NCI-H82 treated with DMSO at 0.1 percent for 48 hours (cell line): ENCODE data around the gene RAB19.
"Not testable (repeated sequence)": the region's sequence is repeated elsewhere in the genome, so short reads cannot be mapped to it uniquely, and the experiment has no call there.

Source experiments
- DNase-seq: peaks from one replicate; lab custom pipeline; 2025; ENCODE audit not compliant: unreplicated experiment; lab: John Stamatoyannopoulos, UW

The RAB19 gene

DNA sequence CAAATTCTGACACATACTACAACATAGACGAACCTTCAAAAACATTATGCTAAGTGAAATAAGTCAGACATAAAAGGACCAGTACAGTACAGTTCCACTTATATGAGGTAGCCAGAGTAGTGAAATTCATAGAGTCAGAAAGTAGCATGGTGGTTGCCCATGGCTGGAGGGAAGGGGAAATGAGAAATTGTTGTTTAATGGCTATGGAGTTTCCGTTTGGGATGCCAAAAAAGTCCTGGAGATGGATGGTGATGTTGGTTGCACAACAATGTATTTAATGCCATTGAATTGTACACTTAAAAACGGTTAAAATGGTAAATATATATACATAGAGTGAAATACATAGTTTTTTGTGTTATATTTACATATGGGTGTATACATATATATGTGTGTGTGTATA lies 3.5 kb upstream of the RAB19 start:
- no peak for DNase-seq

DNA sequence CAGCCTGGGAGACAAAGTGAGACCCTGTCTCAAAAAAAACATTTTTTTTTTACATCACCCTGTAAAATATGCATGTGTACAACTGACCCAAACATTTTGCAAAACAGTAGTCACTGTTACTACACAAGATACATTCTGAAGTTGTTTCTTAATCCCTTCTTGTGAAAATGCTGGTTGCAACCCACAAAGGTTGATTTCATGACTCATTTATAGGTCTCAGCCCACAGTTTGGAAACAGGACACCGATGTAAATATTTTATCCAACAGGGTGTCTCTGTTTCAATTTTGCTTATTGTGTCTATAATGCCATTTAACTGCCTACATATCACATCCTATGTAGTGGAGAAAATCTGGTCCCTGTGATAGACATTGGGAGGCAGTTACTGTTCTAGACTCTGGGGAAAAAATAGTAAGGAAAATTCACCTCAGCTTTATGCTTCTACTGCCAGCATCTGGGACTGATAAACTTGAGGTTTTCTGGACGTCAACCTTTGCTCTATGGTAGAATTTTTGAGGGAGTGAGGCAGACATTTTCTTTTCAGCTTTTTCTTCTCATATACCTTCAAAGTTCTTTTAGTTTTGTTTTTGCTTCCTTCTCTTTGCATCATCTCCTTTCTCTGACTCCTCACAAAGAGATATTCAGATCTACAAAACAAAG lies 1.6 kb upstream of the RAB19 start:
- no peak for DNase-seq

DNA sequence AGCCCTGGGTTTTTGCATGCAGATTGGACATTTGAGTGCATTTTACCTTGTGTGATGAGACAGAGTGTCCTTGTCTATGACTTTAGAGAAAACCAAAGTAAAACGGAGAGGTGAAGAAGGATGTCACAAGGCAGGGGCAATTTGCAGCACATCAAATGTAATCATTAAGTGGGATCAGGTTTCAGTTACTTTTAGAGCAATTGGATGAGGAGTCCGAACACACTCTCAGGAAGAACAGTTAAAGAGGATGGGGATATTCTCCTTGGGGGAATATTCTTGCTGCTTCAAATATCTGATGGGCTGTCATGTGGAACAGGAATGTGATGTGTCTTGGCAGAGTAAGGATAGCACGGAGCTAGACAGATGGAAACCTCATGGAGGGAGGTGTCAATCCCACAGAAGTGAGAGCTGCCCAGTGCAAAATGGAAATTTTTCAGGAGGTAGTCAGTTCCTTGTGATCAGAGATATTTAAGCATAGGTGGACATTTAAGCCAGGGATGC lies 757 bp downstream of the RAB19 start:
- DNase-seq = no peak

DNA sequence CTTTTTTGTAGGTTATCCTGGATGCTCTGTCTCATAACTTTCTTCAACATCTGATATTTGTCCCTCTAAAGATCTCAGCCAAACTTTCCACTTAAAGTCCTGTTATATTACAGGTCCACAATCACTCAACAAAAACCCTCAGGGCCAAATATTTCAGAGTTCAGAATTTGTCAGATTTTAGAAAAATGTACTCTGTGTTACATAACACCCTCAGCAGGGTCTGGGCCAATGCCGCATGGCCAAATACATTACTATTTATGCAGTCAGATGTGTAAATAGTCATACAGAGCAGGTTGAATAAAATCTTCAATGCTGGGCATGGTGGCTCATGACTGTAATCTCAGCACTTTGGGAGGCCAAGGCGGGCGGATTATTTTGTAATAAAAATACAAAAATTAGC lies 11.5 kb downstream of the RAB19 start:
- DNase-seq = no peak

DNA sequence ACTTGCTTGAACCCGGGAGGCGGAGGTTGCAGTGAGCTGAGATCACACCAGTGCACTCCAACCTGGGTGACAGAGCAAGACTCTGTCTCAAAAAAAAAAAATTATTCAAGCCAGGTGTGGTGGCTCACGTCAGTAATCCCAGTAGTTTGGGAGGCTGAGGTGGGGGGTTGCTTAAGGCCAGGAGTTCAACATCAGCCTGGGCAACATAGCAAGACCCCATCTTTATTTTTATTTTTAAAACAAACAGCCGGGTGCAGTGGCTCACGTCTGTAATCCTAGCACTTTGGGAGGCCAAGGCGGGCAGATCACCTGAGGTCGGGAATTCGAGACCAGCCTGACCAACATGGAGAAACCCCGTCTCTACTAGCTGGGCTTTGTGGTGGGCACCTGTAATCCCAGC lies 12.0 kb downstream of the RAB19 start:
- DNase-seq = not testable (repeated sequence)

DNA sequence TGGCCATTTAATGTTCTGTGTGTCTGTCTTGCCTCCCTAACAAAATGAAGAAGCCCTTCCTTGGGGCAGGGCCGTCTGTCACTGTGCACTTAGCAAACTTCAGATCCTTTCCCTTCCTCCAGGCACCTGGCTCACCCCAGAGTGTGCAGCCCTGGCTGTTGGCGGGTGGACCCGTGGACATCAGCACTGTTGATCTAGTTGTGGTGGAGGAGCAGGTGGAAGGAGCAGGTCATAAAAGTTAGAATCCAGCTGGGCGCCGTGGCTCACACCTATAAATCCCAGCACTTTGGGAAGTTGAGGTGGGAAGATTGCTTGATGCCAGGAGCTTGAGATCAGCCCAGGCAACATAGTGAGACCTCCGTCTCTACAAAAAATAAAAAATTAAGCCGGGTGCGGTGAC lies 12.7 kb downstream of the RAB19 start:
- no peak for DNase-seq

DNA sequence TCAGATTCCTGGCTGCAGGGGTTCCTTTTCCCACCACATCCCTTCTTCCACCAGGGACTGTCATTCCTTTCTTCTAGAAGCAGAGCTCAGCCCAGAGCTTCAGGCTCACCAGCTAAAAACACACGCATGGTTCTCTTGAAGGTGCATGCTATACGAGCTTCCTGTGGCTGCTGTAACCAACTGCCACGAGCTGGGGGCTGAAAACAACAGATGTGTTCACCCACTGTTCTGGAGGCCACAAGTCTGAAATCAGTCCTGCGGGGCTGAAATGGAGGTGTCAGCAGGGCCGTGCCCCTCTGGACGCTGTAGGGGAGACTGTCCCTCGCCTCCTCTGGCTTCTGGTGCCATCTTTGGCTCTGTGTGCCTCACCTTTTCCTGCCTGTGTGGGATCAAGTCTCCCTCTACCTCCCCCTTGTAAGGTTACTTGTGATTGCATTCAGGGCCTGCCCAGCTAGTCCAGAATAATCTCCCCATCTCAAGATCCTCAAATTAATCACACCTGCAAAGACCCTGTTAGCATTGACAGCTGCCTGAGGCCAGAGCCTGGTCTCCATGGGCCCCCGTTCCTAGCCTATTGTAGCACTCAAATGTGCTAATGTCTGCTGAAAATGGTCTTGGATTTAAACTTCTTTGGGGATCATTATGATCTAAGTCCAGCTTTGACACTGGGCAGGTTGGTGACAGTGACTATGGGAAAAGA lies 13.7 kb downstream of the RAB19 start:
- no peak for DNase-seq

DNA sequence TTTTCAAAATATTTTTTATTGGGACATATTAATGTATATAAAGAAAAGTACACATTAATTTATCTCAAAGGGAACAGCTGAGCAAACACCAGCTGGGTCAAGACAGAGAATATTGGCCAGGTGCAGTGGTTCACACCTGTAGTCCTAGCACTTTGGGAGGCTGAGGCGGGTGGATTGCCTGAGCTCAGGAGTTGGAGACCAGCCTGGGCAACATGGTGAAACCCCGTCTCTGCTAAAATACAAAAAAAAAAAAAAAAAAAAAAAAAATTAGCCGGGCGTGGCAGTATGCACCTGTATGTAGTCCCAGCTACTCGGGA lies 14.3 kb downstream of the RAB19 start:
- not testable (repeated sequence) for DNase-seq

DNA sequence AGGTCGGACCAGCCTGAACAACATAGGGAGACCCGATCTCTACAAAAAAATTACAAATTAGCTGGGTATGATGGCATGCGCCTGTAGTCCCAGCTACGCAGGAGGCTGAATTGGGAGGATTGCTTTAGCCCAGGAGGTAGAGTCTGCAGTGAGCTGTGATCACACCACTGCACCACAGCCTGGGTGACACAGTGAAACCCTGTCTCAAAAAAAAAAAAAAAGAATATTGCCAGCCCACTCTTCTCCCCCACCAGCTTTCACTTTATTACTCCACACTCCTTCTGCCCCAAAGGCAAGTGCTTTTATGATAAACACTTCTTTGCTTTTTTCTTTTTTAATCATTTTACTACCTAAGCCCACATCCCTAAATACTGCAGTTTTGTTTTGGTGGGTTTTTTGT lies 14.8 kb downstream of the RAB19 start:
- DNase-seq = no peak

DNA sequence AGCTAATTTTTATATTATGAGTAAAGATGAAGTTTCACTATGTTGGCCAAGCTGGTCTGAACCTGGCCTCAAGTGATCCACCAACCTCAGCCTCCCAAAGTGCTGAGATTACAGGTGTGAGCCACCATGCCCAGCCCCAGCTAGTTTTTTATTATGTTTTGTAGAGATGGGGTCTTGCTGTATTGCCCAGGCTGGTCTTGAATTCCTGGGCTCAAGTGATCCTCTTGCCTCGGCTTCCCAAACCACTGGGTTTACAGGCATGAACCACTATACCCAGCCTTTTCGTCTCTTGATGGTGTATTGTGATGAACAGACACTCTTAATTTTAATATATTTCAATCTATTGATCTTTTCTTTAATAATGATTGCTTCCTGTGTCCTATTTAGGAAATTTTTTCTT lies 17.7 kb downstream of the RAB19 start:
- no peak for DNase-seq

DNA sequence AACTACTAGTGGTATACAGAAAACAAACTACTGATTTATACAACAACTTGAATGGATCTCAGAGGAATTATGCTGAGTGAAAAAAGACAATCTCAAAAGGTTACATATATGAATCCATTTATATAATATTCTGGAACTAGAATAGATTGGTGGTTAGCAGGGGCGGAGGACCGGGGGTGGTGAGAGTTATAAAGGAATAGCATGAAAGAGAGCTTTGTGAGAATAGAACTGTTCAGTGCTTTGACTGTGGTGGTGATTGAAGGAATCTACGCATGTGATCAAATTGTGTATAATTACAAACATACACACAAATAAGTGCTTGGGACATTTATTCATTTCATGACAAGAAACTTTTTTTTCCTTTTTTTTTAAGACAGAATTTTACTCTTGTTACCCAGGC lies 19.6 kb downstream of the RAB19 start:
- DNase-seq = no peak

DNA sequence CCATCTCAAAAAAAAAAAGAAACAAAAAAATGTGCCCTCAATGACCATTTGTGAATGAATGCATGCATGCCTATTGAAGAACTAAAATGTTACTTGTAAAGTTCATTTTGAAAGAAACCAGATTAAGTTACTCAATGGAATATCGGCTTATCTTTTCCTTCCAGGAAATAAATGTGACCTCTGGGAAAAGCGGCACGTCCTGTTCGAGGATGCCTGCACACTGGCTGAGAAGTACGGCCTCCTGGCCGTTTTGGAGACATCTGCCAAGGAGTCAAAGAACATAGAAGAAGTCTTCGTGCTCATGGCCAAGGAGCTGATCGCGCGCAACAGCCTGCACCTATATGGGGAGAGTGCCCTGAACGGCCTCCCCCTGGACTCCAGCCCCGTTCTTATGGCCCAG lies 21.9 kb downstream of the RAB19 start:
- DNase-seq = no peak

DNA sequence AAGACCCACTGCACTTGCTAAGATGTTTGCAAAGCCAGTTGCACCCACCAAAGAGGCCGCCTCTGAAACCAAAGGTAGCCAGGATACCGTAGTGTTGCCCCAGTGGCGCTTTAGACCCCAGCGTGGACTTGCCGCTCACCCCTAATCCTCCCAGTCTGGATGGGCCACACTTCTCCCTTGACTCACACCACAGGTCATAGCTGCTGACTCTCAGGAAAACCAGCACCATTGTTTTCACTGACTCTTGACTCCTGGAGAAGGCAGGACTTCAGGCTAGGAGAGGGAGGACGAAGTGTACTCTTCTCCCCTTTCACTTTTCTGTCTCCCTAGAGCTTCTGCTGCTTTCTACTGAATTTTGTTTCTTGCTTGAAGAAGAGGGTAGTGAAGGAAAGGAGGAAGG lies 22.3 kb downstream of the RAB19 start:
- DNase-seq = no peak

DNA sequence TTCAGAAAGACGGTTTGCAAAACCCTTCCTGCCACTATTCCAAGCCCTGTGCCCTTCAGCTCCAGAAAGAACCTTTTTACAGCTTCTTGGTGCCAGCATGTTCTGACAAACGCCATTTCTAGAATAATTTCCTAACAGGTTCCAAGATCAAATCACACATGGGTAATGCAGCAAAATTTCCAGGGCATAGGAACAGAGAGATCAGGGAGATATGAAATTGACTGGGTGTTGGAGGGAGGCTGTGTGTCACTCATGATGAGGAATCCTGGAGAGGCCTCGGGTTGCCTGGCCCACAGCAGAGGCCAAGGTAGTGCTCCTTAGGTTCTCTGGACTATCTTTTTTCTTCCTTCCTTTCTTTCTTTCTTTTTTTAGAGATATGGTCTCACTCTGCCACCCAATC lies 29.5 kb downstream of the RAB19 start:
- no peak for DNase-seq

DNA sequence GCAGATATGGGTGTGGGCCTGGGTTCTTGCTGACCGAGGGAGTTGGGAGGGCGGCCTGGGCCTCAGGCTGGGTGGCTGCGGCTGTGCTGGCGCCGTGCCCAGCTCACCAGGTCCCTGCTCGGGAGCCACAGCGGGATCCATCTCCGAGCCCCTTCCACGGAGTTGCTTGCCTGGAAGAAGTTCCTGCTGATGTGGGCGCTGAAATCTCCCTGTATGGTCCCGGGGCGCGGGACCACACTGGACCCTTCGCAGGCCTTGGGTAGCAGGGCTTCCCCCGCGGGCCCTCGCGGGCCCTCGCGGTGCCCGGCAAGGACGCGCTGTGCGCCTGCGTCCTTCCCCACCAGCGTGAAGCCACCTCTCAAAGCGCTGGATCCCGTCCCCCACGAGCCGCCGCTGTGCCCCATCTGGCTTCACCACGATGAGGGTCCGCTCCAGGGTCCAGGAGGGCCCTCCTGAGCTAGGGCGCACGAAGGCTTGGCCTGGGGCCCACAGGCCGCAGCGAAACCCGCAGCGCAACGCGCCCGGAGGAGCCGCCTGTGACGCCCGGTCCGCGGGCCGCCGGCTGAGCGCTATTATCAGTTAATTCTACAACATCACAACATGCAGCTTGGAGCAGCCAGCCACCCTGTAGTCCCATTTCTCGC lies 31.5 kb downstream of the RAB19 start:
- no peak for DNase-seq

DNA sequence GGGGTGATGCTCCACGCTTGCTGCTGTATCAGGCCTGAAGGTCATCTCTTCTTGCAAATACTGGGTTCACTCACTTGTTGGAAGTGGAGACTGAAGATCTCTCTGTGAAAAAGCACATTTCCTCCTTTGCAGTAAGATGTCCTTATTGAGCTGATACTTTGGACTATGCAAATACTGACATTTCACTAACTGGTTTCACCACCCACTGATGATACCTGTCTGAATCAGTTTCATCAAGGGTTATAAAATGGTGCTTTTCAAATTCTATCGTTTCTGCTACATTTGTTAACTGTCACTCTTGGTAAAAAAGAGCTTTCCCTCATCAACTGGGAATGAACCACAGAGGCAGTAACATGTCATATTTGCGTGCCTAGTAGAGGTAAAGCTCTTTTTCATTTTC lies 35.5 kb downstream of the RAB19 start:
- DNase-seq = no peak

DNA sequence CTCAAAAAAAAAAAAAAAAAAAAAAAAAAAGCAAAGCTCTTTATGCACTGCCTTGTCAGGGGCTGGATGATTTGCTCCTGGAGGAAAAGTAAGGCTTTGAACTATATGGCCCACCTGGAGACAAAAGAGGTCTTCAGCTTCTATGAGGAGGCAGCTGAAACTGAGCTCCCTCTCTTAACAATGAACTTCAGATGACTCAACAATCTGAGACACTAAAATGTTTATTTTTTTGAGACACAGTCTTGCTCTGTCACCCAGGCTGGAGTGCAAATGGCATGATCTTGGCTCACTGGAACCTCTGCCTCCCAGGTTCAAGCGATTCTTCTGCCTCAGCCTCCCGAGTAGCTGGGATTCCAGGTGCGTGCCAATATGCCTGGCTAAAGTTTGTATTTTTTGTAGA lies 36.7 kb downstream of the RAB19 start:
- DNase-seq = no peak

DNA sequence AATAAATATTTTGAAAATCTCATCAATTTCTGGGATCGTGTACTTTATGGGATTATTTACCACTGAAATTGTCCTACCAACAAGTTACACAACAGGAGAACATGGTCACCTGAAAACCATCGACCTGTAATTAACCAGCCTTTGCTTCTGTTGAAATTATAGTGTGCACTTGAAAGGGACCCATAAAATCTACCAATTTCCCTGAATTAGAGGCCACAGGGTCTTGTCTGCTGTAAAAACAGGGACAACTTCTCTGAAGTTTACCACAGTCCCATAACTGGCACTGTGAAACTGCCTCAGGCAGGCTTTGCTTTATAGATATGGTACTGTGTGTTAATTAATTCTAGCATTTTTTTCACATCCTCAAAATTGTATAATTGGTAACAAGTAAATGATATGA lies 37.7 kb downstream of the RAB19 start:
- no peak for DNase-seq

DNA sequence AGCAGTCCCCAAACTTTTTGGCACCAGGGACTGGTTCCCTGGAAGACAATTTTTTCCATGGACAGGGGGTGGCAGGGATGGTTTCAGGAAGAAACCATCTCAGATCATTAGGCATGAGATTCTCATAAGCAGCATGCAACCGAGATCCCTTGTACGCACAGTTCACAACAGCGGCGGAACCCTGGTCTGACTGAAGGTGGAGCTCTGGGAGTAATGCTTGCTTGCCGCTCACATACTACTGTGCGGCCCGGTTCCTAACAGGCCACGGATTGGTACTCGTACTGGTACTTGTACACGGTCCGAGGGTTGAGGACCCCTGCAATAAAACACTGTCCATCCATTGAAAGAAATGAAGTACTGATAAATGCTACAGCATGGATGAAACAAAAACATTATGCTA lies 42.6 kb downstream of the RAB19 start:
- no peak for DNase-seq

DNA sequence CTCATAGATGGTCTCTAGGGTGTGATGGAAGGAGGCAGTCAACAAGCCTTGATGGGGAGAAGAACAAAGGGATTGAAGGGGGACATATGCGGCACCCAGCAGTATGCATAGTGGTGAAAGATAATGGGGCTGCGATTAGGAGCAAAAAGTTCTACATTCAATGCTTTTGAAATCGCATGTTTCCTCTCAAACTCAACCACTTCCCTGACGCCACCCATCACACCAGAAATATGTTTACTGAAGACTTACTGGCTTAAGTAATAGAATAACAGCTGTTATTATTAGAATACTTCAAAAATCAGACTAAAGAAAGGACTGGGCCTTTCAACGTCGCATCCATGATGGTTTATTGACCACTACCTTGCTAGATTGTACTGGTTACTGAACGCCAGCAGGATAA lies 44.0 kb downstream of the RAB19 start:
- no peak for DNase-seq

DNA sequence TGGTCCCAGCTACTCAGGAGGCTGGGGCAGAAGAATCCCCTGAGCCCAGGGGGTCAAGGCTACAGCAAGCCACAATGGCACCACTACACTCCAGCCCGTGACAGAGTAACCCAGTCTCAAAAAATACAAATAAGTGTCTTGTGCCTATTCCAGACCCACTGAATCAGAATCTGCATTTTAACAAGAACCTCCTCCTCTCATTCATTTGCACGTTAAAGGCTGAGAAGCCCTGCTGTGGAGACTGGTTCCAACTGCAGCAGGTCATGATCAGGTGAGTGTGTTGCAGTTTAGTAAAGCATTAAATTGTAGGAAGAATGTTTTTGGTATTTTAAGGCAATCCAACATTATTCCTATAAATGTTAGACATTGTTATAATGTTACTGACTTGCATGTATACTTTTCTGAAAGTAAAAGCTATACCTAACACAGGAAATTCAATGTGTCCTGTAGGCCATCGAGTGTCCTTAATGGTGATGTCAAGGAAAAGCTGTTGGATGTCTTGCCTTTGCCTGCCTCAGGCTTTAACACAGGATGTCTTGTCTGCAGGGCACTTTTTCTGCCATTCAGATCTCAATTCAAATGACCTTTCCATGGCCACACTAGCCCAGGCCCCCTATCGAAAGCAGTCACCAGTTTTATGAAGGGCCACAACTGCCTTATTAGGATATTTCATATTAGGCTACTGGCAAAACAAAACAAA lies 45.1 kb downstream of the RAB19 start:
- DNase-seq = no peak

DNA sequence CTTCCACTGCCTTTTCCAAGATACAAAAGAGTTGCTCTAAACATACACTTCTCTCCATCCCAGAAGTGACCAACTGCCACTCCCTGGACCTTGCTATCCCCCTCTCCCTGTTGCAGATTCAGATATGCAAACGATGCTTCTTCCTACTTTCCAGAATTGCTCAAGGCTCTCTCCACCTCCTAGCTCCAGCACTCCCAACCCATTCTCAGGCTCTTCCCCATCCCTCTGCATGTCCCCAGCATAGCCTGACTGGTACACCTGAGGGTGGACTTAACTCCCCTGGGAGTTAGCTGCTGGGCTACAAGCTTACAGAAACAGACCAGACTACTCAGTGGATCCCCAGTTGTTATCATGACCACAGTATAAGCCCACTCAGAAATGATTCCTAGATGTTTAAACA lies 47.9 kb downstream of the RAB19 start:
- DNase-seq = no peak
